BLaER1 (cell line): ENCODE data around the gene FERMT3.

Experiments used
- H3K27ac ChIP-seq: shearing (Covaris generic); formaldehyde crosslinking; 2 replicates; pipeline ENCODE4 v1.8.1; 2022
- H3K27me3 ChIP-seq: shearing (Covaris generic); formaldehyde crosslinking; 2 replicates; pipeline ENCODE4 v1.8.1; 2022
- H3K36me3 ChIP-seq: shearing (Covaris generic); formaldehyde crosslinking; 2 replicates; pipeline ENCODE4 v1.8.1; 2022
- H3K4me1 ChIP-seq: shearing (Covaris generic); formaldehyde crosslinking; 2 replicates; pipeline ENCODE4 v1.8.1; 2022
- H3K4me2 ChIP-seq: shearing (Covaris generic); formaldehyde crosslinking; 2 replicates; pipeline ENCODE4 v1.8.1; 2022
- H3K4me3 ChIP-seq: shearing (Covaris generic); formaldehyde crosslinking; 2 replicates; pipeline ENCODE4 v1.8.1; 2022
- H3K9ac ChIP-seq: shearing (Covaris generic); formaldehyde crosslinking; 2 replicates; pipeline ENCODE4 v1.8.1; 2022
- H3K9me3 ChIP-seq: shearing (Covaris generic); formaldehyde crosslinking; 2 replicates; pipeline ENCODE4 v1.8.1; 2022
- H4K20me1 ChIP-seq: shearing (Covaris generic); formaldehyde crosslinking; 2 replicates; pipeline ENCODE4 v1.8.1; 2022
- Cebpa-rat ChIP-seq: shearing (Covaris generic); IDR thresholded peaks from 2 replicates; pipeline ENCODE4 v1.8.1; 2022

Gene FERMT3

GRCh38 chr11:64239662-64240434 lies 33.3 kb downstream of the FERMT3 start:
- H3K36me3 ChIP-seq: peaks cover 52% of the 10 kb centered on the region
- H3K27ac ChIP-seq: peak overlapping the region; percentile 93
- peak overlapping the region; percentile 98 for H3K4me2 ChIP-seq
- no peak for TF ChIP-seq Cebpa-rat
- H3K4me3 ChIP-seq: peak overlapping the region; percentile 97
- H3K9ac ChIP-seq: peak overlapping the region; percentile 97
- H3K27me3 ChIP-seq: no peaks in the 10 kb centered on the region
- no peaks in the 10 kb centered on the region for H3K9me3 ChIP-seq
- peaks cover 45% of the 10 kb centered on the region for H4K20me1 ChIP-seq
- H3K4me1 ChIP-seq: peaks cover 83% of the 10 kb centered on the region

DNA sequence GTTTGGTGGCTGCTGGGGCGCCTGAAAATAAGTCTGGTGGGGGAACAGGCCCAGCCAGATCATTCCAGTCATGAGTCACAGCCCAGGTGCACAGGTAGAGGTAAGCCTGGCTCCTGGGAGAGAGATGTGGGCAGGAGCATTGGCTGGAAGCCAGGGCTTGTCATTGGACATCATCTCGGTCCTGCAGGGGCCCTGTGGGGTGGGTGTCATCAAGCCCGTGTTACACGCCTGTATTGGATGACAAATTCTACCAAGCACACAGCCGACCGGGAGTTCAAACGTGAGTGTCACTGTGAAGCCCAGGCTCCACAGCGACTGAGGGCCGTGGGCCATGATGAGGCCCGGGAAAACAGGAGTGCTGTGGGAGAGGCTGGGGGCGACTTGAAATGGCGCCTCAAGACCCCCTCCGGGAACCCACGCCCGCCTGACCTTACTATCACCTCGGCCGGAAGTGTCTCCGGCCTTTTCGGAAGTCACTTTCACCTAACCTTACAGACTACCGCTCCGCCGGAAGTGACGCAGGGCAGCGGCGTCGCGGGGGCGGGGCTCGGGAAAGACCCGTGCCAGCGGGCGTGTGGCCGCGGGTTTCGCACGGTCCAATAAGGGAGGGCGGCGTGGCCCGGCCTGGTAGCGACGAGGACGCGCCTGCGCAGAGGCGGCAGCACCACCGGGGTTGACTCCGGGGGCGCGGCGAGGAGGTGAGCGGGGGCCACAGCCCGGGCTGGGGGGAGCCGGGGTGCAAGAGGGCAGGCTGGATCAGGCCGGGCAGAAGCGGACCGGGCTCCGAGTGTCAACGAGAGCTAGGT lies 34.1 kb downstream of the FERMT3 start, which contains the start of gene FKBP2:
Gene FKBP2, plus strand, starts transcription at position 661 of the 806 bp plus-strand sequence. CDS start 1,293 bp downstream, outside the sequence.
- no peaks in the 10 kb centered on the region for H3K27me3 ChIP-seq
- H3K9ac ChIP-seq: peak within 1 kb of the TSS; percentile 97
- H3K27ac ChIP-seq: peak within 1 kb of the TSS; percentile 94
- H3K4me2 ChIP-seq: peak within 1 kb of the TSS; percentile 98
- H3K4me3 ChIP-seq: peak within 1 kb of the TSS; percentile 97
- TF ChIP-seq Cebpa-rat: no peak
- peaks cover 46% of the 10 kb centered on the region for H4K20me1 ChIP-seq
- H3K9me3 ChIP-seq: no peaks in the 10 kb centered on the region
- H3K4me1 ChIP-seq: peaks cover 79% of the 10 kb centered on the region
- peaks cover 55% of the 10 kb centered on the region for H3K36me3 ChIP-seq

GRCh38 chr11:64241241-64241490 lies 34.6 kb downstream of the FERMT3 start:
- peak overlapping the region; percentile 97 for H3K4me3 ChIP-seq
- peaks cover 73% of the 10 kb centered on the region for H3K4me1 ChIP-seq
- peak overlapping the region; percentile 98 for H3K4me2 ChIP-seq
- H3K9ac ChIP-seq: peak overlapping the region; percentile 97
- TF ChIP-seq Cebpa-rat: no peak
- H3K9me3 ChIP-seq: no peaks in the 10 kb centered on the region
- peak overlapping the region; percentile 93 for H3K27ac ChIP-seq
- peaks cover 55% of the 10 kb centered on the region for H3K36me3 ChIP-seq
- no peaks in the 10 kb centered on the region for H3K27me3 ChIP-seq
- H4K20me1 ChIP-seq: peaks cover 42% of the 10 kb centered on the region

- peaks cover 54% of the 10 kb centered on the region for H3K36me3 ChIP-seq
- no peak for TF ChIP-seq Cebpa-rat
- H3K9me3 ChIP-seq: no peaks in the 10 kb centered on the region
- H3K4me1 ChIP-seq: peaks cover 70% of the 10 kb centered on the region
- peaks cover 42% of the 10 kb centered on the region for H4K20me1 ChIP-seq
- H3K27ac ChIP-seq: peak overlapping the region; percentile 94
- peak overlapping the region; percentile 97 for H3K4me3 ChIP-seq
- H3K27me3 ChIP-seq: no peaks in the 10 kb centered on the region
- peak overlapping the region; percentile 97 for H3K4me2 ChIP-seq
- H3K9ac ChIP-seq: peak overlapping the region; percentile 97
These were observed 35.2 kb downstream of the FERMT3 start for GRCh38 chr11:64241491-64242374.

GRCh38 chr11:64243236-64243854 lies 36.8 kb downstream of the FERMT3 start:
- H3K4me3 ChIP-seq: peak overlapping the region; percentile 97; the same call in 1 of the 2 replicates
- H3K9me3 ChIP-seq: no peaks in the 10 kb centered on the region
- peaks cover 65% of the 10 kb centered on the region for H3K4me1 ChIP-seq
- peak overlapping the region; percentile 97 for H3K27ac ChIP-seq
- no peak for TF ChIP-seq Cebpa-rat
- H3K27me3 ChIP-seq: no peaks in the 10 kb centered on the region
- H3K4me2 ChIP-seq: peak overlapping the region; percentile 97
- H4K20me1 ChIP-seq: peaks cover 42% of the 10 kb centered on the region
- H3K36me3 ChIP-seq: peaks cover 38% of the 10 kb centered on the region
- H3K9ac ChIP-seq: peak overlapping the region; percentile 97

- Histone ChIP-seq H3K9me3 (no peaks in the 10 kb centered on the region), H3K4me3 (peak overlapping the region; percentile 97), H3K9ac (peak overlapping the region; percentile 97), H3K36me3 (peaks cover 30% of the 10 kb centered on the region), H3K27ac (peak overlapping the region; percentile 97), H3K27me3 (no peaks in the 10 kb centered on the region), H3K4me1 (peaks cover 66% of the 10 kb centered on the region), H3K4me2 (peak overlapping the region; percentile 97), H4K20me1 (peaks cover 42% of the 10 kb centered on the region)
- no peak for TF ChIP-seq Cebpa-rat
These were observed 37.6 kb downstream of the FERMT3 start for GRCh38 chr11:64244107-64244506.

DNA sequence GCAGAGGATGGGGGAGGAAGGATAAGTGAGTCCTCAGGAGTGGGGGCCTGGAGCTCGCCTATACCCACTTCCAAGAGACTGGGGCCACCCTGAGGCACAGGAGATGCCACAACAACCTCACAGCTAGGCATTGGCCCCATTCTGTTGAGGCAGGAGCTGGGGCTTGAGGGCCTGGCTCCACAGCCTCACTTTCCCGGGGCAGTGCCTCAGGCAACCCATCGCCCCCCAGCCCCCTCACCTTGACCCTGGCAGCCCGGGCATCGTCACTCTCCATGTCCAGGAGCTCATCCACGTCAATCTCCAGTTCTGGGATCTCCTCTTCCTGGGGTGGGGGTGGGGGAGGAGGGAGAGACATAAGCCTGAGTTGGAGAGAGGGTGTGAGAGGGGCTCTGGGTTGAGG lies 38.4 kb downstream of the FERMT3 start:
- H3K27me3 ChIP-seq: no peaks in the 10 kb centered on the region
- peak overlapping the region; percentile 97 for H3K4me3 ChIP-seq
- peak overlapping the region; percentile 97 for H3K4me2 ChIP-seq
- no peaks in the 10 kb centered on the region for H3K9me3 ChIP-seq
- H3K9ac ChIP-seq: peak overlapping the region; percentile 97
- no peak for TF ChIP-seq Cebpa-rat
- peaks cover 42% of the 10 kb centered on the region for H4K20me1 ChIP-seq
- H3K27ac ChIP-seq: peak overlapping the region; percentile 97
- H3K4me1 ChIP-seq: peaks cover 66% of the 10 kb centered on the region
- peaks cover 24% of the 10 kb centered on the region for H3K36me3 ChIP-seq

DNA sequence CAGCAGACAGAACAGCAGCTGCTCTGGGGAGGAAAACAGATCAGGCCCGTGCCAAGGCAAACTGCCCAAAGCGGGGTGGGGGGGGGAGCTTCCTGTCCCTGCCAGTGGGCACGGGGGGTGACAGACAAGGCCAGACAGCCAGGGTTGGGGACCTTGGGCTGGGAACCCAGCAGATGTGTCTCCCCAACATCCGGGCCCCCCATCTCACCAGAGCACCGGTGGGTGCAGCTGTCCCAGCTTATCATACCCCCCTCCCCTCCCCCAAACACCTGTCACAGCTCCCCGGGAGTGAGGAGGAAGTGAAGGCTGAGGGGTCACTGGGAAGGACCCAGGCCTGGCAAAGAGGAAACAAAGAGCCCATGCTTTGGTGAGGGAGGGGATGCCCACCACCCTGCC lies 38.9 kb downstream of the FERMT3 start:
- Histone ChIP-seq H3K9me3 (no peaks in the 10 kb centered on the region), H3K27me3 (no peaks in the 10 kb centered on the region), H3K4me2 (peak overlapping the region; percentile 97), H3K4me3 (peak overlapping the region; percentile 97), H3K4me1 (peaks cover 66% of the 10 kb centered on the region), H3K9ac (peak overlapping the region; percentile 97), H3K36me3 (peaks cover 24% of the 10 kb centered on the region), H4K20me1 (peaks cover 42% of the 10 kb centered on the region), H3K27ac (peak overlapping the region; percentile 97)
- TF ChIP-seq Cebpa-rat: no peak
